IMR-90 (cell line): ENCODE results near the gene PC. TPM values are rescaled to one million over a fixed set of nuclear protein-coding genes. Genes with fewer than 3 reads are reported as not detected.

Experiments
- ATAC-seq: fragments of 200-7000 bp; cut with Tn5 transposase; 2 replicates; pipeline ENCODE4 v1.9.1; 2020; ENCODE audit warnings: low read depth, mild to moderate bottlenecking, moderate library complexity
- BruUV-seq: library from RNA; stranded (reverse); fragments of 400-500 nt; replicated peaks from 2 replicates; lab custom pipeline; 2021; lab: Mats Ljungman, UMichigan
- CTCF ChIA-PET: fragments of 300-600 bp; formaldehyde crosslinking; extraction: SDS; loops from one replicate; lab custom pipeline; 2021; ENCODE audit warnings: antibody characterized with exemption; lab: Yijun Ruan, JAX
- POLR2A ChIA-PET: fragments of 300-600 bp; sonication (Branson Sonifier 250); formaldehyde crosslinking; loops from one replicate; lab custom pipeline; 2022; ENCODE audit warnings: antibody characterized with exemption; ENCODE audit not compliant: unreplicated experiment; lab: Charles Lee
- DNase-seq: peaks from one replicate; pipeline ENCODE4 v3.0.0; 2013
- H2AFZ ChIP-seq: replicated peaks from 2 replicates; pipeline ENCODE3; 2013; ENCODE audit warnings: low read length, mild to moderate bottlenecking; ENCODE audit not compliant: poor library complexity
- H2AK5ac ChIP-seq: 2 replicates; pipeline ENCODE4 v1.6.1; 2013; ENCODE audit warnings: low read depth, low read length, inconsistent platforms
- H2AK9ac ChIP-seq: replicated peaks from 2 replicates; pipeline ENCODE3; 2013; ENCODE audit warnings: mild to moderate bottlenecking, low read depth, low read length, moderate library complexity; ENCODE audit not compliant: poor library complexity
- H2BK120ac ChIP-seq: 2 replicates; pipeline ENCODE4 v1.6.1; 2013; ENCODE audit warnings: low read depth, low read length, inconsistent platforms
- H2BK15ac ChIP-seq: 3 replicates; pipeline ENCODE4 v1.6.1; 2013; ENCODE audit warnings: low read depth, low read length, inconsistent platforms
- H2BK20ac ChIP-seq: 2 replicates; pipeline ENCODE4 v1.6.1; 2013; ENCODE audit warnings: low read depth, mild to moderate bottlenecking, inconsistent platforms, low read length, moderate library complexity
- H2BK5ac ChIP-seq: 2 replicates; pipeline ENCODE4 v1.6.1; 2013; ENCODE audit warnings: mild to moderate bottlenecking, low read depth, low read length, inconsistent platforms; ENCODE audit not compliant: poor library complexity, severe bottlenecking
- H3K14ac ChIP-seq: replicated peaks from 2 replicates; pipeline ENCODE4 v1.6.1; 2013; ENCODE audit warnings: low read depth, low read length, inconsistent platforms
- H3K18ac ChIP-seq: 2 replicates; pipeline ENCODE4 v1.6.1; 2013; ENCODE audit warnings: low read depth, low read length, control low read depth
- H3K23ac ChIP-seq: 2 replicates; pipeline ENCODE4 v1.6.1; 2013; ENCODE audit warnings: low read depth, low read length, inconsistent platforms
- H3K27ac ChIP-seq: 2 replicates; pipeline ENCODE4 v1.5.1; 2013; ENCODE audit warnings: mild to moderate bottlenecking, control low read depth, low read length; ENCODE audit not compliant: insufficient read depth
- H3K27me3 ChIP-seq: 2 replicates; pipeline ENCODE4 v1.6.1; 2013; ENCODE audit warnings: low read length; ENCODE audit not compliant: control insufficient read depth, insufficient read depth
- H3K36me3 ChIP-seq: 2 replicates; pipeline ENCODE4 v1.6.1; 2013; ENCODE audit warnings: low read length, mixed read lengths; ENCODE audit not compliant: control insufficient read depth, insufficient read depth
- H3K4ac ChIP-seq: 2 replicates; pipeline ENCODE4 v1.6.1; 2013; ENCODE audit warnings: low read depth, low read length, inconsistent platforms
- H3K4me1 ChIP-seq: 2 replicates; pipeline ENCODE4 v1.6.1; 2013; ENCODE audit warnings: low read length, mixed read lengths; ENCODE audit not compliant: control insufficient read depth, insufficient read depth
- H3K4me2 ChIP-seq: 2 replicates; pipeline ENCODE4 v1.6.1; 2013; ENCODE audit warnings: low read depth, mild to moderate bottlenecking, control low read depth, low read length, moderate library complexity
- H3K4me3 ChIP-seq: 2 replicates; pipeline ENCODE4 v1.5.1; 2013; ENCODE audit warnings: low read depth, mild to moderate bottlenecking, control low read depth, low read length, moderate library complexity; ENCODE audit not compliant: insufficient read depth
- H3K56ac ChIP-seq: 2 replicates; pipeline ENCODE4 v1.6.1; 2013; ENCODE audit warnings: low read length, inconsistent platforms; ENCODE audit not compliant: insufficient read depth; ENCODE audit errors: extremely low read depth
- H3K79me1 ChIP-seq, 2 experiments: 2 replicates each; pipeline ENCODE4 v1.6.1; 2013; ENCODE audit warnings: low read length in 2 of 2, inconsistent platforms in 1 of 2, low read depth in 1 of 2
- H3K9ac ChIP-seq: 2 replicates; pipeline ENCODE4 v1.6.1; 2013; ENCODE audit warnings: low read depth, low read length, control low read depth
- H3K9me1 ChIP-seq: 2 replicates; pipeline ENCODE4 v1.6.1; 2013; ENCODE audit warnings: low read length, inconsistent platforms; ENCODE audit not compliant: insufficient read depth
- H3K9me3 ChIP-seq: 2 replicates; pipeline ENCODE4 v1.6.1; 2013; ENCODE audit warnings: low read length; ENCODE audit not compliant: control insufficient read depth, insufficient read depth
- H4K20me1 ChIP-seq: 2 replicates; pipeline ENCODE4 v1.6.1; 2013; ENCODE audit warnings: low read length, inconsistent platforms; ENCODE audit not compliant: insufficient read depth
- H4K5ac ChIP-seq: 2 replicates; pipeline ENCODE4 v1.6.1; 2013; ENCODE audit warnings: mild to moderate bottlenecking, low read depth, low read length, control low read depth
- H4K8ac ChIP-seq, 2 experiments: 2 replicates each; pipeline ENCODE4 v1.6.1; 2013; ENCODE audit warnings: low read depth in 2 of 2, low read length in 2 of 2, control low read depth in 1 of 2, inconsistent platforms in 1 of 2
- H4K91ac ChIP-seq: 2 replicates; pipeline ENCODE4 v1.6.1; 2013; ENCODE audit warnings: low read depth, low read length, inconsistent platforms; ENCODE audit not compliant: insufficient read depth
- CHD1 ChIP-seq: IDR thresholded peaks from 2 replicates; pipeline ENCODE4 v1.6.1; 2012; ENCODE audit warnings: low read depth, low read length, improper control_type of control experiment
- CTCF ChIP-seq: conservative IDR thresholded peaks from 2 replicates; pipeline ENCODE4 v1.5.1; 2012; ENCODE audit warnings: mild to moderate bottlenecking, low read depth, low read length, improper control_type of control experiment
- RCOR1 ChIP-seq: IDR thresholded peaks from 2 replicates; pipeline ENCODE4 v1.6.1; 2012; ENCODE audit warnings: mild to moderate bottlenecking, low read length, improper control_type of control experiment; ENCODE audit not compliant: insufficient replicate concordance
- RFX5 ChIP-seq: IDR thresholded peaks from 2 replicates; pipeline ENCODE4 v1.8.0; 2012; ENCODE audit warnings: low read depth, mild to moderate bottlenecking, low read length, moderate library complexity
- WGBS, 2 experiments: methylation state at CpG; one replicate each; pipeline versions ENCODE4 v1.1.5 to v1.1.7; 2013; ENCODE audit warnings: missing lambda C conversion rate in 2 of 2; ENCODE audit not compliant: insufficient read length in 1 of 2; ENCODE audit errors: extremely low coverage in 2 of 2; 5-methylcytosine and 5-hydroxymethylcytosine counted together
- dilution Hi-C: fragments of 300-500 bp; cut with HindIII; formaldehyde crosslinking; loops from one replicate; pipeline ENCODE4 v1.14.3; 2018; ENCODE audit warnings: low sequenced_read_pairs; ENCODE audit not compliant: unreplicated experiment
- in situ Hi-C: fragments of 300-500 bp; cut with MboI; formaldehyde crosslinking; loops from 3 replicates; pipeline ENCODE4 v1.14.3; 2019; ENCODE audit warnings: low sequenced_read_pairs, inconsistent platforms, mixed read lengths
- intact Hi-C: fragments of 100-400 bp; cut with micrococcal nuclease; formaldehyde crosslinking; loops from 2 replicates; pipeline ENCODE4 v1.10.0; 2022
- polyA plus RNA-seq, 3 experiments: library from polyadenylated mRNA; depleted of rRNA; stranded (reverse); fragments of >200 nt; gene quantifications; 2 replicates each; pipeline ENCODE4 v1.2.3, GENCODE V29; 2012; ENCODE audit warnings: low replicate concordance in 1 of 3
- total RNA-seq: library from RNA; depleted of rRNA; stranded (reverse); fragments of >200 nt; gene quantifications from 2 replicates; pipeline ENCODE4 v1.2.3, GENCODE V29; 2012

Gene PC
- total and polyA plus RNA-seq, 2 of the 4 experiments (the other 2 are of a cell fraction) = 13.6 to 15.7 TPM

- 95% methylated on average over 4 of the region's 15 CpGs; no CpG with 5 or more reads in 1 of the 2 experiments for WGBS, 2 experiments
- no peak overlapping the region for H3K18ac ChIP-seq
- H3K27me3 ChIP-seq = no peaks in the 10 kb centered on the region
- intact Hi-C loops = no loop called here
- H3K79me1 ChIP-seq = peaks cover 25 to 54% of the 10 kb centered on the region in 2 experiments
- no peak overlapping the region for H3K56ac ChIP-seq
- no peak overlapping the region for H2AK5ac ChIP-seq
- no peak overlapping the region for H3K4me3 ChIP-seq
- no peak overlapping the region for H2AFZ ChIP-seq
- H4K8ac ChIP-seq = no peak overlapping the region
- H3K9me3 ChIP-seq = no peaks in the 10 kb centered on the region
- DNase-seq (no peak), ATAC-seq (no peak)
- in situ Hi-C loops = no loop called here
- no peak overlapping the region for H2BK15ac ChIP-seq
- peaks cover 47% of the 10 kb centered on the region for H3K36me3 ChIP-seq
- no peak overlapping the region for H3K4me2 ChIP-seq
- TF ChIP-seq CHD1 = no peak
- TF ChIP-seq RFX5 = no peak
- TF ChIP-seq CTCF = no peak
- TF ChIP-seq RCOR1 = no peak
- H4K5ac ChIP-seq = no peak overlapping the region
- H3K4me1 ChIP-seq = peaks cover 6% of the 10 kb centered on the region
- no peak overlapping the region for H2BK20ac ChIP-seq
- no peak overlapping the region for H2BK5ac ChIP-seq
- dilution Hi-C loops = no loop called here
- H2BK120ac ChIP-seq = no peak overlapping the region
- no peak overlapping the region for H3K9ac ChIP-seq
- H3K23ac ChIP-seq = no peak overlapping the region
- ChIA-PET POLR2A (no interaction called here), CTCF (no interaction called here)
- BruUV-seq = no TSS peak
- H3K9me1 ChIP-seq = no peaks in the 10 kb centered on the region; the same call in 1 of the 2 replicates
- peak overlapping the region; percentile 77 for H2AK9ac ChIP-seq
- H3K14ac ChIP-seq = no peak overlapping the region
- peaks cover 17% of the 10 kb centered on the region; the same call in 1 of the 2 replicates for H4K20me1 ChIP-seq
- no peak overlapping the region for H3K27ac ChIP-seq
- H4K91ac ChIP-seq = no peak overlapping the region
- H3K4ac ChIP-seq = no peak overlapping the region
These were observed 112.9 kb downstream of the PC start for GRCh38 chr11:66845143-66845875.
